ENCODE measurements around the gene CAMK1D.

Gene CAMK1D

GRCh38 chr10:12377658-12378290 lies 28.4 kb downstream of the CAMK1D start:
- no peak for DNase-seq

- no peak for DNase-seq
These were observed 31.7 kb downstream of the CAMK1D start for GRCh38 chr10:12380999-12381398.

- no peak for DNase-seq
These were observed 32.3 kb downstream of the CAMK1D start for GRCh38 chr10:12381536-12382156.

- no peak for DNase-seq
These were observed 32.8 kb downstream of the CAMK1D start for GRCh38 chr10:12382157-12382548.

- no peak for DNase-seq
These were observed 33.7 kb downstream of the CAMK1D start for GRCh38 chr10:12382956-12383531.

GRCh38 chr10:12384906-12385305 lies 35.6 kb downstream of the CAMK1D start:
- no peak for DNase-seq

GRCh38 chr10:12387561-12388210 lies 38.3 kb downstream of the CAMK1D start:
- no peak for DNase-seq

- DNase-seq, result no peak
These were observed 39.3 kb downstream of the CAMK1D start for GRCh38 chr10:12388671-12389070.

- DNase-seq, result no peak
These were observed 39.9 kb downstream of the CAMK1D start for GRCh38 chr10:12389154-12389734.

GRCh38 chr10:12390733-12391132 lies 41.4 kb downstream of the CAMK1D start:
- DNase-seq, result no peak

- DNase-seq, result no peak
These were observed 41.9 kb downstream of the CAMK1D start for GRCh38 chr10:12391206-12391605.

GRCh38 chr10:12393831-12394230 lies 44.5 kb downstream of the CAMK1D start:
- no peak for DNase-seq

GRCh38 chr10:12394241-12395033 lies 45.1 kb downstream of the CAMK1D start:
- no peak for DNase-seq

GRCh38 chr10:12396093-12396492 lies 46.7 kb downstream of the CAMK1D start:
- no peak for DNase-seq

GRCh38 chr10:12396567-12396966 lies 47.2 kb downstream of the CAMK1D start:
- no peak for DNase-seq

- no peak for DNase-seq
These were observed 48.0 kb downstream of the CAMK1D start for GRCh38 chr10:12397147-12397896.

- DNase-seq, result no peak
These were observed 48.6 kb downstream of the CAMK1D start for GRCh38 chr10:12397941-12398340.

GRCh38 chr10:12400266-12400931 lies 51.1 kb downstream of the CAMK1D start:
- DNase-seq, result no peak

- DNase-seq, result no peak
These were observed 52.1 kb downstream of the CAMK1D start for GRCh38 chr10:12401466-12401865.

GRCh38 chr10:12403119-12403518 lies 53.8 kb downstream of the CAMK1D start:
- DNase-seq, result no peak

Data from Kasumi-1 (cell line).